HTR-8/SVneo (cell line): ENCODE data around the gene CYSRT1.

Experiments
- DNase-seq: peaks from one replicate; pipeline ENCODE4 v3.0.0; 2011; ENCODE audit warnings: low spot score, mixed read lengths; ENCODE audit not compliant: insufficient read length
- FAIRE-seq: peaks from 2 replicates; lab custom pipeline; 2011; peaks lifted over from hg19 to GRCh38; lab: Jason Lieb, UNC

The CYSRT1 gene

GRCh38 chr9:137189297-137190295, 35.4 kb upstream of the CYSRT1 start:
- FAIRE-seq (no peak), DNase-seq (no peak)

- FAIRE-seq (no peak), DNase-seq (no peak)
Measured at GRCh38 chr9:137190315-137190856, 34.6 kb upstream of the CYSRT1 start.

- DNase-seq (no peak), FAIRE-seq (no peak)
Measured at GRCh38 chr9:137191245-137191644, 33.7 kb upstream of the CYSRT1 start.

- FAIRE-seq, result no peak
- no peak for DNase-seq
Measured at GRCh38 chr9:137191691-137192447, 33.1 kb upstream of the CYSRT1 start.

- no peak for DNase-seq
Measured at GRCh38 chr9:137192448-137192780, 32.6 kb upstream of the CYSRT1 start.

GRCh38 chr9:137192859-137193258, 32.1 kb upstream of the CYSRT1 start:
- FAIRE-seq, result no peak
- DNase-seq, result no peak

More at GRCh38 chr9:137192448-137192780, 32.6 kb upstream of the CYSRT1 start:
- no peak for FAIRE-seq

GRCh38 chr9:137193771-137194170, 31.2 kb upstream of the CYSRT1 start:
- FAIRE-seq (no peak), DNase-seq (no peak)

- DNase-seq (no peak), FAIRE-seq (no peak)
Measured at GRCh38 chr9:137194388-137194787, 30.6 kb upstream of the CYSRT1 start.

- DNase-seq (no peak), FAIRE-seq (no peak)
Measured at GRCh38 chr9:137194909-137195308, 30.1 kb upstream of the CYSRT1 start.

GRCh38 chr9:137195525-137196220, 29.3 kb upstream of the CYSRT1 start:
- no peak for DNase-seq
- FAIRE-seq, result no peak

- no peak for FAIRE-seq
- DNase-seq, result no peak
Measured at GRCh38 chr9:137198051-137198901, 26.7 kb upstream of the CYSRT1 start.

- no peak for FAIRE-seq
Measured at GRCh38 chr9:137198902-137199283, 26.1 kb upstream of the CYSRT1 start.

GRCh38 chr9:137199411-137200121, 25.4 kb upstream of the CYSRT1 start:
- no peak for FAIRE-seq
- no peak for DNase-seq

More at GRCh38 chr9:137198902-137199283, 26.1 kb upstream of the CYSRT1 start:
- no peak for DNase-seq

- peak; percentile 86 for FAIRE-seq
- DNase-seq, result peak; percentile 99
Measured at GRCh38 chr9:137200311-137201204, 24.4 kb upstream of the CYSRT1 start, which contains the start of gene TPRN. Gene TPRN (minus strand): TSS chr9:137200741. CDS start chr9:137200711, 30 bp downstream.

GRCh38 chr9:137201205-137201868, 23.6 kb upstream of the CYSRT1 start:
- FAIRE-seq, result no peak
- no peak for DNase-seq

- FAIRE-seq (no peak), DNase-seq (no peak)
Measured at GRCh38 chr9:137202966-137203365, 22.0 kb upstream of the CYSRT1 start.

- FAIRE-seq (no peak), DNase-seq (no peak)
Measured at GRCh38 chr9:137204731-137205125, 20.2 kb upstream of the CYSRT1 start.
